ENCODE data around the gene ITPR1.

The ITPR1 gene

DNA sequence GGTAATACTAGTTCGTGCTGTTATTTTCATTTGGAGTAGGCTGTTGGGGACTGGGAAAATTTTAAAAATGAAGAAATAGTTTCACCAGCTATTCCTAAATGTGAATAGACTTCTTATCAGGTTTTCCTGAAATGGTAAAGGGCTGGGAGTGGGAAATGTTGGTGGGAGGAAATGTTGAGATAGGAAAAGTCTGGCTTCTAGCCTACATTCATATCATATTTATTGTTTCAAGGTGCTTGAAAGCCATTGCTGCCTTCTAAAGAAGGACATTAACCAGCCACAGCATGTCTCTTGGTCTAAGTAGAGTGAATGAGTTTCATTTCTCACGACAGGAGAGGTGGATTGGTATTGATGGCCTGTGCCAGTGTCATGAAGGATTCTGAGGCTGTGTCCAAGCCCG lies 288.9 kb downstream of the ITPR1 start:
- no peak for DNase-seq (ENCODE audit: low spot score)

DNA sequence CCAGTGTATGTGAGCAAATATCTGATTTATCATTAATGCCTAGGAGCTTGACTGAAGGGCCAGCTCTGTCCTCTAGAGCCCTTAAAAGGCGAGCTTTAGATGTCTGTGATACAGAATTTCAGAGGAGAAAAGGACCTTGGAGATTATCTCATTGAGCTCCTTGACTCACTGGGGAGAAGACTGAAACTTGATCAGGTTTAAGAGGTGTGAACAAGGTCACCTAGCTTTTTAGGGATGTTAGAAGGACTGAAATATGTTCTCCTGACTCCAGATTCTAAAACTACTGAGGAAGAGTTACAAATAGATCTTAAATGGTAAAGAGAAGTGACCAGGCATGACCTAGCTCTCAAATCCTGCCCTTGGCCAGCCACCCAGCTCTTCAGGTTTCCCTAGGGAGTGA lies 292.4 kb downstream of the ITPR1 start:
- DNase-seq (ENCODE audit: low spot score) = no peak

DNA sequence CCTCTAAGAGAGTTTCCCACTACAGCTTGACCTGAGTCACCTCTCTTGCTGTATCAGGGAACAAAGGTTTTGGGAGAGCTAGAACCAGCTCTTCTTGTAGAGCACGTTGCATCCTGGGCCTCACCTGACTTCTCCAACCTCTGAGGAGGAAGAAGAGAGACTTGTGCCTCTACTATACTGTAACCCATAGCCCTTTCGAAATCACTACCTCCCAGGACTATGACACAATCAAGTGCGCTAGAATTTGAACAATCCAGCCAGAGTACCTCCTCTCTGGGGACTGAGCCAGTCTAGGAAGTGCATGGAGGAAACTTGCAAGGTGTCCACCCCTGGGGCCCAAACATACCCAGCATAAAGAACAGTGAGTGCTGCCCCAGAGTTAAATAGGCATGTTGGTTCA lies 293.3 kb downstream of the ITPR1 start:
- no peak for DNase-seq (ENCODE audit: low spot score)

DNA sequence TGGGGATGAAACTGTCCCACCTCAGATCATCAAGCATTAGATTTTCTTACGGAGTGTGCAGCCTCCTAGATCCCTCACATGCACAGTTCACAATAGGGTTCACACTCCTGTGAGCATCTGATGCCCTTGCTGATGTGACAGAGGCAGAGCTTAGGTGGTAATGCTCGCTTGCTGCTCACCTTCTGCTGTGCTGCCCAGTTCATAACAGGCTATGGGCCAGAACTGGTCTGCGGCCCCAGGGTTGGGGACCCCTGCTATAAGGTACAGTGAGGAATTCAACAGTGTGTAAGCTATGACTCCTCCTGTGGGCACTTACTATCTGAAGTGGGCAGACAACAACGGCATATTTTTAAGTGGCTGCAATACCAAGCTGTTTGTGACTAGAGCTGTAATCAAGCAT lies 298.2 kb downstream of the ITPR1 start:
- DNase-seq (ENCODE audit: low spot score) = no peak

DNA sequence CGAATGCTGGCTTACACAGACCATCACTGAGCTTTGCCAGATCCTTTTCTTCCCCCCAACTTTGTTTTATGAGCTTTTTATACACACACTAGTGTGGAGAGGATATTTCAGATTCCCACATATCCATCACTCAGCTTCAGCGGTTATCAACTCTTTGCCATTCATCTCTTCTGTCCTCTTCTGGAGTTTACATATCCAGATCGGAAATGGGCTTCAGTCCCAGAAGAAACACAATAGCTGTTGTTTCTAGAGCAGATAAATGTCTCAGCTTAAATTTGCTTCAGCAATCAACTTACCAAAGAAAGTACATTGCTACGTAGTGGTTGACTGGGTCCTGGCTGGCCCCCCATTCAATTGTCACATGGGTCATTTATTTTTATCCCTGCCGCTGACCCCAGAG lies 300.2 kb downstream of the ITPR1 start:
- DNase-seq (ENCODE audit: low spot score) = no peak

DNA sequence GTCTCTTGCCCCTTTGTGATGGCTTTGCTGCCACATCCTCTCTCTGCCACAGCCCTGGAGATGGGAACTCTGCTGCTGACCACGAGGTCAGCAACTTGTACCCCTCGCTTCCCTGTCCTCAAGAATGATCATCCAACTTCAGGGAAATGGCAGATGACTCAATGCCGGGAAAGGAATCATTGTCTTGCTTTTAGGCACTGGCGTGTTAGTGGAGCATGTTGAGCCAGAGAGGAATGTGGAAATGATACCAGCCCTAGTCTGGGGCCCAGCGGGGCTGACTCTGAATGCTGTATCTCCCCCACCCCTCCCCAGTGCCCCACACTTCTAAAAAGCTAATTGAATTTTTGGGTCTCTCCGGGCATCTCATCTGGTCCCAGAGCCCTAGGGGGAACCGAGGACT lies 301.2 kb downstream of the ITPR1 start:
- DNase-seq (ENCODE audit: low spot score) = no peak

DNA sequence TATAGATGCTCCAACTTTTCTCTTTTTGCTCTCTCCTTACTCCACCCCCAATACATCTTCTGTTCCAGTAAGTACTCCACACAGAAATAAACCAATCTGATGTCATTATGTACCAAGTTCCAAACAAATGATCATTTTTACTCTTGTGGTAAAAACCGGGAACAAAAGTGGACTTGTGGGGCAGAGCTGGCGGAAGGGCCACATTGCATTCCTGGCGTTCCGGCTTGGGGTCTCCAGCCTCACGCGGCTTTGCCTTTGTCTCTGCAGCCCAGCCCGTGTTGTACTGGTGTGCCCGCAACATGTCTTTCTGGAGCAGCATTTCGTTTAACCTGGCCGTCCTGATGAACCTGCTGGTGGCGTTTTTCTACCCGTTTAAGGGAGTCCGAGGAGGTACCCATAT lies 301.6 kb downstream of the ITPR1 start:
- no peak for DNase-seq (ENCODE audit: low spot score)

DNA sequence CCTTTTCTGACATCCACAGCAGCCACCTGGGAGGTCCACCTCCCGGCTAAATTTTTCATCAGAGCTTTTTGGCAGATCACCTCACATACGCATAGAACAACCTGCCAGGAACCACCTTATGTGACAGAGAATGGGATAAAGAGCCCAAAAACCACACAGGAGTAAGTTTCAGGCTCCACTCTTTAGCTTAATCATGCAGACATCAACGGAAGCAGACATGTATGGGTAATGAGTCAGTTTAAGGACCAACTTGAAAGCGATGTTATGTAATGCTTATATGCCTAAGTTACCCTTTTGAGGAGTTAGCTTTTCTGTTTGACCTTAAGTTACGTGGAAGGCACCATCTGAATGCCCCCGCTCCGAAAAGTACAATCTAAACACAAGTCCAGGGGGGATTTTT lies 302.8 kb downstream of the ITPR1 start:
- DNase-seq (ENCODE audit: low spot score) = no peak

DNA sequence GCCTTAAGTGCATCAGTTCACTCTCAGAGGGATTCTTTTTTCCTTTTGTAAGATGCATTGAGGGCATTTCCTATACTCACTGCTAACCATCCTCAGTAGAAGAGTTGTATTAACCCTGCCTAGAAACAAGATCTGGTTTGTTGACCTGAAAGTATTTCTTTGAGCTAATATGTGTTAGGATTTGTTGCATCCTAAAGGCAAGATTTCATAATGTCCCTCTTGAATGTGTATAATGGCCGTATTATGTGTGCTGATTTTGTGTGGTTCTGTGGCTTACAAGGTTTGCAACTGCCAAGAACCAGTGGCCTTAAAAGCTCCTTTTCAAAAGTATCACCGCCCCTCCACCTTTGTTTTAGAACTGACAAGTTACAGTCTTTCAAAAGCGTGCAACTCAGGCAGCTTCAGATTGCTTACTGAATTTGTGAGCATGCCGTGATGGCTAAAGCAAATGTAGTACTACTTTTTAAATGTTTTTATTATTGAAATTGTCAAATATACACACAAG lies 304.1 kb downstream of the ITPR1 start:
- peak; percentile 81 for DNase-seq (ENCODE audit: low spot score)

DNA sequence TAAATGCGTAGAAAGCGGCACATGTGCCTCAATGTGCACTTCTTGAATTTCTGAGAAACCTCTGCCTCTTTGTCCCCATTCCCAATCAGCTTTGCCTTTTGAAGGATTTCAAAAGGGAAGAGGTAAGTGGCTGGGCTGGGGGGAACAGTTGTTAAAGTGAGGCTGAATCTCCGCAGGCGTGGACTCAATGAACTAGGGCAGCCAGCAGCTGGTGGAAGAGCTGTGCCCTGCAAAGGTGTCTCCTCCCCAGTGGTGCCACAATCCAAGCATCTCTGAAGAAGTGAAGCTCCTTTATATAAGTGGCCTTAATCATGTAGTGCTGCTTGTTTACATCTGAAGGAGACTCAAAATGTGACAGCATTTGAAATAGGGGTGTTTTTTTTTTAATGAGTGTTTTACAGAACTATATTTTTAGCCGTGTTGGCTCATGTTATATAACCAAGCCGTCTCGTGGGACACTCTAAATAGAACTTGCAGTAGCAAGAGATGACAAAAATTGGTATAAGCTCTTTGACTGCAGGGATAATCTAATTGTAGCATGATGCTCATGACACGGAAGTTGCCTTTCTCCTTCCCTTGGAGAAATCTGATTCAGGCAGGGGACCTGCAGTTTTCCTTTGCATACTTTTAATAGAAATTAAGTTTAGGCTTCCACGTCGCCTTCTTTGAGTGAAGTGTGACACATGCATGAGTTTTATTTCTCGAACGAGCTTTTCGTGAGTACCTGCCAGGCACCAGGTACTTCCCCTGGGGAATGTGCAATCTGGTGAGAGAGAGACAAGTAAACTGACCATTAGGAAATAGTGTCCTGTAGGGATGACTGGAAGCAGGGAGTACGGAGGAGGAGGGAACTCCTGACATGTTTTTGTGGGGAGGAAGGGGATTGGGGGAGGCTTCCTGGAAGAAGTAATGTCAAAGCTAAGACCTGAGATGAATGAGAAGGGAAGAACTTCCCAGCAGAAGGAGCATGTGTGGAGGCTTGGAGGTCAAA lies 306.4 kb downstream of the ITPR1 start:
- DNase-seq (ENCODE audit: low spot score) = no peak

DNA sequence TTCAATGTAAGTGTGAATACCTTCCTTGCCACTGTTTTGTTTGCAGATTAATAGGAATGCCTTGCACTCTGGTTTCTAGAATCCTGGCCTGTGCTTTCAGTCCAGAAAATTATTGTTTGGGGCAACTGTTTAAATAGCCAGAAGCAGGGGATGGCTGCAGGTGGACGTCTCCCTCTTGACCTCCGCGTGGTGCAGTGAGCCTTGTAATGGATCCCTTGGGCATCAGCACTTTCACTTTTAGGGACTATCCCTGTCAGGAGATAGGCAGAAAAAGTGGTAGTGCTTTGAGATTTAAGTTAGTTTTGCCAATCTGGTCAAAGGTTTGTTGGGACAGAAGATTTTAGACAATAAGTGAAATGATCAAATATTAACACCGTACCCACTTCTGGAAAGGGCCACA lies 307.4 kb downstream of the ITPR1 start:
- no peak for DNase-seq (ENCODE audit: low spot score)

DNA sequence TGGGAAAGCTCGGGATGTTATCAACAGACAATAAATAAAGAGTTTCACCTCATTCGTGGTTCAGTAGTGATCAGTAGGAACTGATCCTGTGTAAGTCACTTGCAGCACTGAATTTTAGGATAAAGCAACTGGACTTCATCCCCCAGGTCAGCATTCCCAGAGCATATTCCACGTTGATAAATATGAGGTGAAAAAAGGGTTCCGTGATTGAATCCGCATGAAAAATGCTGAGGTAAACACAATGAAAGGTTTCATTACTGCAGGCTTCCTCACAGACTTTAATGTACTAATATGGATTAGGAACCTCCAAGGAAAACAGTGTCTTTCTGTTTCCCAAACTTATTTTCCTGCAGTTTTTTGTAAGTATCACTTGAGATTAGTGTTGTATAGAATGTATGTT lies 308.7 kb downstream of the ITPR1 start:
- no peak for DNase-seq (ENCODE audit: low spot score)

DNA sequence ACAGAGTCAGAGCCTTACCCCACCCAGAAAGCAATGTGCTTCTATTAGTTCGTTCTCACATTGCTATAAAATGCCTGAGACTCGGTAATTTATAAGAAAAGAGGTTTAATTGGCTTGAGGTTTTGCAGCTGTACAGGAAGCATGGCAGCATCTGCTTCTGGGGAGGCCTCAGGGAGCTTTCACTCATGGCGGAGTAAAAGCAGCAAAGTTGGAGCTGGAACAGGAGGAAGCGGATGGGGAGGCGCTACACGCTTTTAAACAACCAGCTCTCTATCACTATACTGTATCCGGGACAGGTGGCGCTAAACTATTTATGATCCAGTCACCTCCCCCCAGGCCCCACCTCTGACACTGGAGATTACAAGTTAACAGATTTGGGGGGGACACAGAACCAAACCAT lies 309.8 kb downstream of the ITPR1 start:
- DNase-seq (ENCODE audit: low spot score) = no peak

DNA sequence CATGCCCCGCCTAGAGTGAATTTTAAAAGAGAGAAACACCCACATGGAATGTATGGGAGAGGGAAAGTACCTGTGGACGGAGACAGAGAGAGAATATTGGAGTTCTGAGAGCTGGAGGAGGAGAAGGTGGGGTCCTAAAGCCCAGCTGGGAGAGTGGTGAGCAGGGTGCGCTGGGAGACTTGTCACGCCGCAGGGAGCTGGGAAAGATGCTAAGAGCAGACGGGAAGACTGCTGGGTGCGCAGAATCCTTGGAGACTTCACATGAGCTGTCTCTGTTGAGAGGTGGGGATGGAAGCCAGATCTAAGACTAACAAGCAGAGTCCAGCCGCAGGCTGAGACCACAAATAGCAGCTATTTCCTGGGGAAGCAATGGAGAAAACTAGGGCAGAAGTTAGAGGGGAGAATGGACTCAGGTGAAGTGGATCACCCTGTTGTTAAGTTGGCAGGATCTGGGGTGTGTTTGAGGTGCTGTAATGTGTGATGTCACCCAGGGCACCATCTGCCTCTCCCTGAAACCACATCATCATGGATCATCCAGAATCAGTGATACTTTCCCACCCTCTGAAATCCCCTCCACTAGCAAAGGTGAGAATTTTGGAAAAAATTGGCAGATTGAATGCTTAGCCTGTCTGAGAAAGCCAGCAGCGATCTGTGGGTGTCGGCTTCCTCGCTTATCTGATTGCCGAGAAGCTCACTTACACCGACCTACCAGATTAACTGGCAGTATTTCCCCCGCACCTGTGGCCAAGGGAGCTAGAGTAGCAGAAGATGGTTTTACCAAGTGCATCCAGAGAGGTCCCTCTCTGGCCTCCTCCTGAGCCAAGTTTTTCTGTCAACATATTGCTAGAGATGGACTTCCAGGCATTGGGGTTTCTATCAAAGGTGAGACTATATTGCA lies 311.3 kb downstream of the ITPR1 start:
- DNase-seq (ENCODE audit: low spot score) = no peak

DNA sequence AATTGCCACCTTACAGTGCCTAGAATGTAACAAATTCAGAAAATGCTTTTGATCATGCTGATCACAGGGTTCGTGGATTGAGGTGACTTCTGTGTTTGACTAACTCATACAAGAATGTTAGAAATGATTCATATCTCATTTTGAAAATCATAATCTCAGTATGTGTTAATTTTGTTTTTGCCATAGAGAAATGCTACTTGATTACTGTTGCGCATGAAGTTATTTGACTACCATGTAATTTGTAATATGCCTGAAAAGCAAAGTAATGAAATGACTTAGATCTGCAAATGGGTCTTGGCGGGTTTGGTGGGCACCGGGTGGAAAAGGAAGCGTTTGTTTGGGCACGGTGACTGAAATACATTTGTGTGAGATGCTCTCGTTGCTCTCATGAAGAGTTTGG lies 312.5 kb downstream of the ITPR1 start:
- no peak for DNase-seq (ENCODE audit: low spot score)

DNA sequence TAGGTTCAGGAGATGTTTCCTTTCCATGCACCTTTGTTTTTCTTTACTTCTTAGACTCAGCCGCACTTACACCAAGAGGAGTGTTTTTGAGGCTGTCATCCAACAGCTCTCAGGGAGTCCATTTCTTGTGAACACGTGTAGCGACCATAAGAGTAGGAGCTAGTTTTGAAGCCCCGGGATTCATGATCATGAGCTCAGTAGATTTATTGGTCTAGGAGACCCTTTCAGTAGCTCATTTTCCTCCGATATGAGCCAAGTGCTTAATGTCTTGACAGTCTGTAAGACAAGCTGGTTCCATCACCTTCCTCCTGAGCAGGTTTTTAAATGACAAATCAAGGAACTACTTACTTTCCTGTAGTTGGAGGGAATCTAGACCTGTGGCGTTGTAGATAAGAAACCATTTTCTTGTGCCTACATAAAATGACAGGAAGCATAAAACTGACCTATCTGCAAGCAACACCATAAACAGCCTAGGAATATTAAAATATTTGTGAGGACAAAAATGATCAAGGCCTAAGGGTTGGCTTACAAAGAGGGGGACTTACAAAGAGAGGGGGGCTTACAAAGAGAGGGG lies 313.5 kb downstream of the ITPR1 start:
- DNase-seq (ENCODE audit: low spot score) = no peak

DNA sequence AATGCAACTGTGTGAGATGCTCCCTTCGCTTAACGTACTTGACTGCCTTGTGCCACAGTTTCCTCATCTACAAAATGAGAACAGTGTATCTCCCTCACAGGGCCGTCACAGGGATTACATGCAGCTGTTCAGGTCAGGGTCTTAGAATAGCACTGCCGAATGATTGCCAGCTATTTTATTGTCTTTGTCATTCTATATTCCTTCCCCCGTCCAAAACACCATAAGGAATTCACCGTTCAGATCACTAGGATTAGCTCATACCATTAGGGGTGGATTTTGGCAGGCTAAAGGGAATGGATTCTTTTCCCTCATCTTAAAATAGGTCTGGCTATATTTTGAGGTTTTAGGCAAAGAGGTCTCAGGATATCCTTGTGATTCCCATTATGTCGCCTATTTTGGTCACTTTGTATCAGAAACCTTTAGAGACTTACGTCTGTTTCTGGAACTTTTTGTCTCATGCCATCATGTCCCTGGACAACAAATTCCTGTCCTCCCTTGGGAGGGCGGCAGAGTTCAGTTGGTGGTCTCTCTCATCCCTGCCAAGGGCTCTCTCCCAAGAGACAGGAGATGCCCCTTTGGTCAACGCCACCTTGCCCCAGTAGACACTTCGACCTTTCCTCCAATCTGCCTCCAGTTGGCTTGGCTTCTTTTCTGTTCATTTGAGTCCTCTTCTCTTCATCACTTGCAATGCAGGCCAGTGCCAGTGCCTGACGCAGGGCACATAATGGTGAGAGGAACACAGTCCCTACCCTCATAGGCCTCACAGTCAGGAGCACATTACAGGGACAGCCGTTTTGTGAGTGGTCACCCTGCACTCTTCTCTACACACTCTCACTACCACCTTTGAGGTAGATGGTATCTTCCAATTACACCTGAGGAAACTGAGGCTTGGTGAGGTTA lies 314.5 kb downstream of the ITPR1 start:
- no peak for DNase-seq (ENCODE audit: low spot score)

DNA sequence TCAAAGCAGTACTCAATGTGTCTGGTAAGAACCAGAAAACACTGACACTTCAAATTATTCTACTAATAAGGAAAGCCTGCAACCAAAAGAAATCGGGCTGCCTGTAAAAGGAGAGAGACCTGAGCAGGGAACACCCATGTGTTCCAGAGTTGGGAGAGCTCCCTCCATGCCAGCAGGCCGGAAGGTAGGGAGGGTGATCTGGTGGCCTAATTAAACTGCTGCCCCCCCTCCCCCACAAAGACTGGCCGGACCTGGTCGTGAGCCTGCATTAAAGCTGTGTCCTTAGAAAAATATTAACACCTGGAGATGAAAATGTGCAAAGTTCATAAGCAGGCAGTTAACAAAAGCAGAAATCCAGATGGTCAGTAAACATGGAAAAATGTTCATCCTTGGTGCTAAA lies 315.5 kb downstream of the ITPR1 start:
- DNase-seq (ENCODE audit: low spot score) = no peak

DNA sequence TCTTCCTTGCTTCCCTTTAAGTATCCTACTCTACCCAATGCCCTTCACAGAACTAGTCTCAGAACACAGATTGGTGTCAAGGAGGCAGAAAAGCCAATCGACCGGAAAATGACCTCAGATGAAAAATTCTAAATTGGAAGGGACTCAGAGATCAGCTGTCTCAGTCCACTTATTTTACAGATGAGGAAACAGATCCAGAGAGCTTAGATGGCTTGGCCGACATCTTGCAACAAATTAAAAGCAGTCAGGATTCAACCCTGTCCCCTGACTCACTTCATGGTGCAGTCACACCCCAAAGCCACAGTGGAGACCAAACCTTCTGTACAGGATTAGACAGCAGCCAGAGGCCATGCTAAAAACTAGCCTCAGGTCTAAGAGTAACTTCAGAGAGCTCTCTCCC lies 316.8 kb downstream of the ITPR1 start:
- DNase-seq (ENCODE audit: low spot score) = no peak

DNA sequence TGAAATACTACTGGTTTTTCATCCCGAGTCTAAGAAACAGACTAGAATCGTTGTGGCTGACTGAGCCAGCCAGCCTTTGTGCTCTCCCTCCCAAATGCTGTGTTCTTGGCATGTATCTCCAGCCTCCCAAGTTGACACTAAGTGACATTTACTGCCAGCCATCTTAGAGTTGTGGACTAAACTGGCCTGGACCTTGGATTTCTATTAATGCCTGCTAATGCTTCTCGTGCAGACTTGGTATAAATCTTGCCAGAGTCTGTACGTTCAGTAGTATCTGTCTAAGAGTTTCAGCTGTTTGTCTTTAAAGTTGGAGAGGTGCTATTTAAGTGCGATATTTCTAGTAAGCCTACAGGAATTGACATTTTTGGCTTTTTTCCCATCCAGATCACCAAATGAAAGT lies 319.4 kb downstream of the ITPR1 start:
- no peak for DNase-seq (ENCODE audit: low spot score)

DNA sequence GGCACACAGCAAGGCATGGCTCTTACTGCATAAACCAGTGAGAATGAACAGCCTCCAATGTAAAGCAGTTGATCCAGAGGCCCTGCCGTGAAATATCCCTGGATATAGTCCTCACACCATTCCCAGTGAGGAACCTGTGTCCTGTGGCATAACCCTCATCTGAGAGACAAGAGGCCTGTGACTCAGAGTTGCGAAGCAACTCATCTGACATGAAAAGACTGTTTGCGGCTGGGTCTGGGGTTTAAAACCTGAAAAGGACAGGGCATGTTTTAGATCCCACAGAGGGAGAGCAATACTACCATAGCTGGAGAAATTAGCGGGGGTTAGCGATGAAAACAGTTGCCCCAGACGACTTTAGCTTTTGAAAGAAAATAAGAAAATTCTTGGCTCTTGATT lies 320.8 kb downstream of the ITPR1 start:
- no peak for DNase-seq (ENCODE audit: low spot score)

All from COLO829 (cell line).